Pons (tissue), 1 donor: Measurements from ENCODE around the gene SPAG4.

Experiments
- DNase-seq: peaks from one replicate; pipeline ENCODE4 v3.0.0-alpha.2; 2016; ENCODE audit warnings: low spot score

Gene SPAG4

DNA sequence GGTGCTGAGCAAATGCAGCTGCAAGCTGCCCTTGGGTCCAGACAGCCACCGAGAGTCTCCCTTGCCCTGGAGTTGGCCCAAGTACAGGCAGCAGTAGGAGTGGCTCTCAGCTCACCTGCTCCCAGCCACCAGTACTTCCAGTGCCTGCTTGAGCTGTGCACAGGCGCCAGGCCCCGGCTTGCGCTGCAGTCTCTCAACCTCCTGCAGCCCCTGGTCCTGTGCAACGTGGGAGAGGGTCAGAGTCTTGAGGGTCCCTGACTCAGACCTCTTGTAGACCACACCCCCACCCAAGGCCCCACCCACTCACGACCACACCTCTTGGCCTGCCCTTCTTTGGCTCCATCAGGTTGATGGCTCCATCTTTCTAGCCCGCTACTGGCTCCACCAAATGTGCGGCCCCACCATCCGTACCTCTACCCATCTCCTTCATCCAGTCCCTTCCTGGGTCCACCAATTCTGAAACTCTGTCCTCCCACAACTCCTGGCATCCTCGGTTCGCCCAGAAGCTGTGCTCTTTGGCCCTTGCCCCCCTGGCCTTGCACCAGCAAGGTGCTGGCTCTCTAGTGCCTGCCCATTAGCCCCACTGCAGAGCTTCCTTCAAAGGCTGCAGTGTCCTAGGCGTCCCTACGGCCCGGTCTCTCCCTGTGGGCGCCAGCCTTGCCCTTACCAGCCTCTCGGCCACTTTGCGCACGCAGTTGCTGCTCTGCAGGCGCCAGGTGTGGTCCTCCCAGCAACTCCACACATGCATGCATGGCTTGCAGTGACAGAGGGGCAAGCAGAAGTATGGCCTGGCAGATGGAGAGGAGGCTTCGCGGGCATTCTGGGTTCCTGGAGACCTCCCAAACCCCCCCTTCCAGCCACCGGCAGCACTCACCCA lies 16.5 kb upstream of the SPAG4 start:
- DNase-seq: no peak

DNA sequence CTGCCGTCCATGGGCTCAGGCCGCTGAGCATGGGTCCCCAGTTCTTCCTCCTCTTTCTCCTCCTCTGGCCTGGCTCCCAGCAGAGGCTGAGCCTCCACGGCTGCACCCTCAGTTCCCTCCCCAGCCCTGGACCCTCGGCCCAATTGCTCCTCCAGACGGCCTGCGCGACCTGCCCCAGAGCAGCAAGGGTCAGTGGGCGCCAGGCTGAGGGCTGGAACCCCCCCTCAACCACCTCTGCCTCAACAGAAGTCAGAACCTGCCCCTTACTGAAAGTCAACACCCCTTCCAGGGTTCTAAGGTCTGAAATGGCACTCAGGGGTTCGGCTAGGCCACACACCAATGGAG lies 15.9 kb upstream of the SPAG4 start:
- no peak for DNase-seq

DNA sequence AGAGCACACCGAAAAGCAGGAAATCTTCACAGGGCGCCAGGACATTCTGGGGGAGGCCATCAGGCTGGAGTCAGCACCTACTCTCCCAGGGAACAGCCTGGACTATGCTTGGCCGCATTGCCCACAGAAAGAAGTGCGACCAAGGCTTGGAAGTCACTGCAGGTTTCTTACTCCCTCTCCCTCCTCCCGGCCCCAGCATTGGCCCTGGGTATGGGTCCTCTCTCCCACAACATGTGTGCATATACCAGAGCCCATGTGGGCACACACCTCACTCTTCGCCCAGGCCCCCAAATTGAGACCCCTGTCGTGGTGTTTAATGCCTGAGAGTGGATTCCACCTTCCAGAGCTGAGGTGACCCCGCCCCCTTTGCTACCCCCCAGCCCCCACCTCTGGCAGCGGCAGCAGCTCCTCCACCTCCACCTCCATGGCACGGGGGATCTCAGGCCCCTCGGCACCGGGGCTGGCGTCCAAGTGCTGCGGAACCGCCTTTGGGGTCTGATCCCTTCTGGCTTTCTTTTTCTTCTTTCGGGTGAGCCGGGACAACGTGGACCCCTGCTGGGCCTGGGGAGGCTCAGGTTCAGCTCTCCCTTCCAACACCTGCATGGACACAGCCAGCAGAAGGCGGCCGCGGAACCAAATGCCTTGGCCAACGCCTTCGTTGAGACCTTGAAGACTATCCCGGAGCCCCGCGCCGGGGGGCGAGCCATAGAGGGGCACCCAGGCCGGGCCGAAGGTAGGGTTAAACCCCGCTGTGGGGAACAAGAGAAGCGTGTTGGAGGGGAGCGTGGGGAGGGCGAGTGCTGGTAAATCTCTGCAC lies 15.2 kb upstream of the SPAG4 start:
- DNase-seq: no peak

DNA sequence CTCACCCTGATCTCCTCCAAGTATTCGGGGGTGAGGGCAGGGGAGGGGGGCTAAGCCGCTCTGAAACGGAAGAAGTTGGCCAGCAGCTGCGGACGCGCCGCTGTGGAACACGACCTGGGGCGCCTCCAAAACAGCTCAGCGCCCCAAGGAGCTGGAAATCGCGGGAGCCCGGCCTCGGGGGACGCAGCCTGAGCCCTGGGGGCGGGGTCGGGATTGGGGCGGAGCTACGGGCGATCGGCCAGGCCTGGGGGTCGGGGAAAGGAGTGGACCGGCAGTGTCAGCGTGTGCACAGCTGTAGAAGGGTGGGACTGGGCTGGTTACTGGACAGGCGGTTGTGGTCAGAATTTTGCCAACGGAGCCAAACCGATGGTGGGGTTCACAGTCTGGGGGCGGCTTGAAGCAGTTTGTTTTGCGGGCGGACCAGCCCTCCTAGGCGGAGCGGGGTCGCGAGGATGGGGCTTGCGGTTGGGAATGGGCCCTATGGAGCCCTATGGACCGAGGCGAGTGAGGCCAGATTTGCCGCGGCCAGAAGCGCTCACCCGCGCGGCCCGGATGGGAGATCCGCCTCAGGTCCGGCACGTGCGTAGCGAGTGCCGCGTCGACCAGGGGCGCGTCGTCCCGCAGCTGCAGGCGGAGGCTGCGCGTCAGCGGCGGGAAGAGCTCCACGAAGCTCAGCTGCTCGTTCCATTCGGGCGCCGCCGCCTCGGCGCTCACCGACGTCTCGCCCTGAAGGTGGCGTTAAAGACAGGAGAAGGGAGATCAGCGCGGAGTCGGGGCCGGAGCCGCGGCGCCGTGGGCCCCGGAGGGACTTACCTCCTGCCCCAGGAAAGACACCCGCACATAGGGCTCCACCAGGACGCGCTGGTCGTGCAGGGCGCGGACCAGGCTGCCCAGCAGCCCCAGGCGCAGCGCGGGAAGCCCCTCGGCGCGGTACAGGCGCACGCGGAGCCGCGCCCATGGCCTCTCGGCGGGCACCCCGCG lies 14.3 kb upstream of the SPAG4 start:
- no peak for DNase-seq

DNA sequence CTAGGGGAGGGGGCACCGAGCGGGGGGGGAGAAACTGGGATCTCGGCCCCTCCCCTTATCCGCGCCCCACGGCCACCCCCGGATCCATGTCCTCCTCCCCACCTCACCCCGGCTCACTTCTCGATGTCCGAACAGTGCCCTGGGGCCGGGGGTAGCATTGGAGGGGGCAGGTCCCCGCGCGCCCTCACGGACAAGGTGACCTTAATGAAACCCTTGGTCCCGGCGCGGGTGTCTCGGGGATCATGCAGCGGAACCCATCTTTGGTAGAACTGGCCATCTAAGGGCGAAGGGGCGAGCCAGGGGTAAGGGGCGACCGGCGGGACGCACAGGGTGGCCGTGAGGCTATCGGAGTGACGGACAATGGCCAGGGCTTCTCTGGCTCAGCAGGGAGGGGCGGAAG lies 13.6 kb upstream of the SPAG4 start:
- no peak for DNase-seq

DNA sequence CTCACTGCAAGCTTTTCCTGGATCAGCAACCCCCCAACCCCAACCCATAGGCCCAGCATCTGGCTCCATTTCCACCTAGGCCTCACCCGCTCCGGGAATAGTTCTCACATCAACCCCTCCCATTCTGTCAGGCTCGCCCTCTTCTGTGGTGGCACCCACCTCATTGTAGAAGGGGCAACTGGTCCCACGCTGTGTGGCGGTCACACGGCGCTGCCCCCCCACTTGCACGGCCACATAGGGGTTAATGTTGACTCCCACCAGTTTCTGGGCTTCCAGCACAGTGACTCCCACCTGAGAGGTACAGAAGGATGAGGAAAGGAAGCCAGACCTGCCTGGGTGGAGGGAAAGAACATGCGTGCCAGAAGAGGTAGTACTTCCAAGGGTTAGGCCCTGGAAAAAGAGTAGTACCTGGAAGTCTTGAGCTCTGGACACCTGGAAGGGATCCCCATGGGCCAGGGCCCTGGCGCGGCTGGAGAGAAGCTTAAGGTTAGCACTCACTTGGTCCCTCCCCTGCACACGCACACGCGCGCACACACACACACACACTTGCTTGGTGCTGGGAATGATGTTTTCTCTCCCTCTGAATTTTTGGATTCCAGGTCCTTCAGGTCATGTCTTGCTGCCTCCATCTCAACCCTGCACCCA lies 12.7 kb upstream of the SPAG4 start:
- DNase-seq: no peak

DNA sequence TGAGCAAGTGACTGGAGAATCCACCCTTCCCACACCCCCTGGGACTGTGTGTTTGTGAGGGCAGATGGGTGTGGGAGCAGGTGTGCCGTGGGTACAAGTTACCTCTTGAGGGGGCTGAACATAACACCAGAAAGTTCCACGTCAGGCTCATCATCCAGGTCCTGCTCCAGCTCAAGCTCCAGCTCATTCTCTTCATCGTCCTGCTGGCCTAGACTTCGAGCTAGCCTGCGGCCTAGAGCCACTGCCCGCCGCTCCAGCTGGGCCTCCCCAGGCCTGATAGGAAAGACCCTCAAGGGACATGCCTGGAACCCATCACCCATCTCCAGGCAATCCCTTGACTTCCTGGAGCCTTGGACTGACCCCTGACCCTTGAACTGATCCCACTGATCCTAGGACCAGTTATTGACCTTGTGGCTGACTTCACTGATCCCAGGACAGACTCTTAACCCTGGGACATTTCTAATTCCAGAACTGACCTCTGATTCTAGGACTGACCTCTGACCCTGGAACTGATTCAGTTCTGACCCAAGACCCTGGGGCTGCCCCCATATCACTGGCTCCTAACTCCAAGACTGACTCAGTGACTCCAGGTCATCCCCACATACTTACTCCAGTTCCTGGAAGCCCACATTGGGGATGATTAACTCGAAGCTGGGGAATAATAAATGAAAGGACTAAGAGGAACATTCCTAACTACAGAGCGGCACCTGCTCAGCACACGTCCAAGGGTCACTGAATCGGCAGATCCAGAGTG lies 11.8 kb upstream of the SPAG4 start:
- no peak for DNase-seq

DNA sequence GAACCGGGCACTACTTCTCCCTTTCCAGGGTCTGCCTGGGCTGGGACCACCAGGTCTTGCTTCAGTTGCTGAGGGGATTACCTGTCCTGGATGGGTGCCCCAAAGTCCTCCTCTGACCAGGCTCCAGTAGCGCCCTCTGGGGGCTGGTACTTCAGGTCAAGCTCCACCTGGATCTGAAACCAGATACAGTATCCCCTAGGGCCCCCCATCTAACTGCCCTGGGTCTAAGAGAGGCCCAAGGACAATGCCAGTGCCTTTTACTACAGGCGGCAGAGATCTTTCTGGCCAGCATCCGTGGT lies 11.2 kb upstream of the SPAG4 start:
- no peak for DNase-seq

DNA sequence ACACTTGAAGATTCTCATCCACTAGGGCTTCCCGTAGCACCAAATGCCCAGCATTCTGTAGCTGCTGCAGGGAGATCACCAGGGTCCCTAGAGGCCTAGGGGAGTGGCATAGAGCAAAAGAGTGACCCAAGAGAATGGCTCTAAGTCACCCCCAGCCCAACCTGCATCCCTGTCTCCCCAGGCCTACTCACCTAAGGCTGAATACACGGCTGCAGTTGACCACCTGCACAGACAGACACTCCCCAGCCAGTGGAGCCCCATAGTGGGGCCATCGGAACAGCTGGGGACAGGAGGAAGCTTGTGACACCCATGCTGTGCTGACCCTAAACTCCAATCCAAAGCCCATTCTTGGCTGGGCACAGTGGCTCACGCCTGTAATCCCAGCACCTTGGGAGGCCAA lies 9.5 kb upstream of the SPAG4 start:
- DNase-seq: no peak

DNA sequence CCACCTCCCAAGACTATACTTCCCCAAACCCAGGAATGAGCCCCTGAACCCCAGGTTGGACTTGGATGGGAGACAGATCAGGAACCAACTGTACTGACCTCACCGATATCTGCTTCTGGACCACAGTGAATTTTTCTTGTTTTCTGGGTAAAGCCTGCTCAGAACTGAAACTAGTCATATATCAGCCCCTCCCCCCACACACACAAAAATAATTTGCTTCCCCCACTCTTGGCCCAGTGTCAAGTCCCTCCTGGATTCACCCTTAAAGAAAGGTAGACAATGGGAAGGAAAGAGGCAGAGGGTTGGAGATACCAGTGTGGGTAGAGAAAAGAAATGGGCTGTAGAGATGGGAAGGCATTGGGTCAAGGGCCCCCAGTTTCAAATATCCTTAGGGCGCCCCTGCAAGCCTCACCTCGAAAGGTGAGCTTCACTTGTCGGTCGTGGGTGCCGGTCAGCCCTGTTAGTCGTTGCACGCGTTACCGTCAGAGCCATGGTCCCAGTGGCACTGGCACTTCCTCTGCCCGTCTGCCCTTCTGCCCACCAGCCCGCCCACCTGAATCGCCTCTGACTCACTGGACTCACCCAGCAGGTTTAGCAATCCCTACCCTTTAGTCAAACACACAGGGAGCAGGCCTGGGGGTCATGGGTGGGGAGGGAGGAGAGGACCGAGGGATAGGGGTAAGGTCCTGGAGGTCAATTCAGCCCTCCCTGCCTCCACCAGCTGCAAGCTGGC lies 8.5 kb upstream of the SPAG4 start:
- DNase-seq: no peak

DNA sequence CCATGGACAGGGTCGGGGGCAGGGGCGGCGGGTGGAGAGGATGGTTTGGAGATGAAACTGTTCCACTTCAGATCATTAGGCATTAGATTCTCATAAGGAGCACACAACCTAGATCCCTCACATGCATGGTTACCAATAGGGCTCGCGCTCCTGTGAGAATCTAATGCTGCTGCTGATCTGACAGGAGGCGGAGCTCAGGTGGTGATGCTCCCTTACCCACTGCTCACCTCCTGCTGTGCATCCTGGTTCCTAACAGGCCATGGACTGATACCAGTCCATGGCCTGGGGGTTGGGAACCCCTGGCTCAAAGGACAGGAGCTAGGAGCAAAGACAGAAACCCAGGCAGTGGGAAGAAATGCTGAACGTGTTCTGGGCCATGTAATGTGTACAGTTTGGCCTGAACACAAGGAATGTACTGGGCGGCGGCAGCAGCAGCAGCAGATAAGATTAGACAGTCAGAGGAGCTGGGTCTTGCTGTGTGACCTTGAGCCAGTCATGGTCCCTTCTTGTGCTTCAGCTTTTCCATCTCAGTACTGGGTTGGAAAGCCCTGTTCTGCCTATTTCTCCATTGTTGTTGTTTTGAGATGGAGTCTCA lies 4.7 kb upstream of the SPAG4 start:
- DNase-seq: no peak

DNA sequence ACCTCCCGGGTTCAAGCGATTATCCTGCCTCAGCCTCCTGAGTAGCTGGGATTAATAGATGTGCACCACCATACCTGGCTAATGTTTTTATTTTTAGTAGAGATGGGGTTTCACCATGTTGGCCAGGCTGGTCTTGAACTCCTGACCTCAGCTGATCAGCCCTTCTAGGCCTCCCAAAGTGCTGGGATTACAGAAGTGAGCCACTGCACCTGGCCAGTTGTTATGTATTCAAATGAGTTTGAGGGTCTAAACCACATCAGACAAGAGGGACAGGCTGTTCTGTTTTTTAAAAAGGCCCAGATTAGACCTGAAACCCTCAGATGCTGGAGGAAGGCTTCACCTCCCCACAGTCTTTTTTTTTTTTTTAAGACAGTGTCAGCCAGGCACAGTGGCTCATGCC lies 4.1 kb upstream of the SPAG4 start:
- no peak for DNase-seq

DNA sequence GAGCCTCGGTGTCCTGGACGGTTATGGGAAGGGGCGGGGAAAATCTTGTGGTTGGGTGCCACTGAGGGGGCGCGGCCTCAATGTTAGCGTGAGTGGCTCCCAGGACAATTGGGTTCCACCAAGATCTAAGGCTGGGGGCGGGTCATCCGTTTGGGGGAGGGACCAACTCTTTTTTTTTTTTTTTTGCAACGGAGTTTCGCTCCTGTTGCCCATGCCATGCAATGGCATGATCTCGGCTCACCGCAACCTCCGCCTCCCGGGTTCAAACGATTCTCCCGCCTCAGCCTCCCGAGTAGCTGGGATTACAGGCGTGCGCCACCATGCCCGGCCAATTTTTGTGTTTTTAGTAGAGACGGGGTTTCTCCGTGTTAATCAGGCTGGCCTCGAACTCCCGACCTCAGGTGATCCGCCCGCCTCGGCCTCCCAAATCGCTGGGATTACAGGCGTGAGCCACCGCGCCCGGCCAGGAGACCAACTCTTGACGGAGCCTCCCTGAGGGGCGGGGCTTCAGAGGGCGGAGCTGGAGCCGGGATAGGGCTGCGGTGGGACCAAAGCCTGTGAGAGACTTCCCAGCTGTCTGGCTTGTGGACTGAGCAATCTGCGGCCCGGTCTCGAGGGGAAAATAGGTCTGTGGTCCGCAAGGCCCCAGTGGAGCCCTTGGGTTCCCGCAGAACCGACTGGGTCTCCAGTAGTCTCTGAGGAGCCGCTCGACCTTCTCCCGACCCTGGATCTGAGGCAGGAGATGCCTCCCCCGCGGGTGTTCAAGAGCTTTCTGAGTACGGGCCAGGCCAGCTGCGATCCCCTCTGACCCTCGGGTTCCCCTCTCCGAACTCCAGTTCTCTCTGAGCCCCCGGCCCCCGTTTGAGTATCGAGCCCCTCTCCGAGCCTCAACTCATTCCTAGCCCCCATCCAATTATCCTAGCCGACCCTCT lies 1.1 kb downstream of the SPAG4 start:
- DNase-seq: peak; percentile 53

DNA sequence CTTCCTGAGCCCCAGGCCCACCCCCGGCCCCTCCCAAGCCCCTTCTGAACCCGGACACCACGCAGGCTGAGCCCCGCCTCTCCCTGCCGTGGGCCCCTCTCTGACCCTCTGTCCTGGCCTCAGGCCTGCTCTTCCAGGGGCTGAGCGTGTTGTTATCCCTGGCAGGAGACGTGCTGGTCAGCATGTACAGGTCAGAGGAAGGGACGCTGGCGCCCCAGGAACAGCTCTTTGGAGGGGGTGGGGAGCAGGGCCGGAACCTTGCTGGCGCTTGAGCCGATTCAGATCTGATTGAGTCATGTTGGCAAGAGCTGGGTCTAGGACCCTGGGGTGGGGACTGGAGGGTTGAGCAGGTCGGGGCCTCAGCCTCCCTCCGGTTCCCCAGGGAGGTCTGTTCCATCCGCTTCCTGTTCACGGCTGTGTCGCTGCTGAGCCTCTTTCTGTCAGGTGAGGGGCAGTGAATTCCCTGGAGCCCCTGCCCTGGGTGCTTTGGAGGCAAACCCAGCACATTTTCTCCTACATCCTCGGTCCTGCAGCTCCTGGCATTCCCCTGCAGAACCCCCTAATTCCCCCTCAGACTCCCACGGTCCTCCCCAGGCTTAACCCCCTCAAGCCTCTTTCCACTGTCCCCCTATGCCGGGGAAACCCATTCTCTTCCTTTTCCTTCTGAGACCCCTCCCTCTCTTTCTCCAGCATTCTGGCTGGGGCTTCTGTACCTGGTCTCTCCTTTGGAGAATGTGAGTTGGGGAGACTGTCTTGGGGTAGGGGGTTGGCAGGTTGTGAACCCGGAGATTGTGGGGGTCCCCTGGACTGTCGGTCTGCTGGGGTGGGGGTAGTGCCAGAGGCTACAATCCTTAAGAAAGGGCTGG lies 2.0 kb downstream of the SPAG4 start:
- no peak for DNase-seq

DNA sequence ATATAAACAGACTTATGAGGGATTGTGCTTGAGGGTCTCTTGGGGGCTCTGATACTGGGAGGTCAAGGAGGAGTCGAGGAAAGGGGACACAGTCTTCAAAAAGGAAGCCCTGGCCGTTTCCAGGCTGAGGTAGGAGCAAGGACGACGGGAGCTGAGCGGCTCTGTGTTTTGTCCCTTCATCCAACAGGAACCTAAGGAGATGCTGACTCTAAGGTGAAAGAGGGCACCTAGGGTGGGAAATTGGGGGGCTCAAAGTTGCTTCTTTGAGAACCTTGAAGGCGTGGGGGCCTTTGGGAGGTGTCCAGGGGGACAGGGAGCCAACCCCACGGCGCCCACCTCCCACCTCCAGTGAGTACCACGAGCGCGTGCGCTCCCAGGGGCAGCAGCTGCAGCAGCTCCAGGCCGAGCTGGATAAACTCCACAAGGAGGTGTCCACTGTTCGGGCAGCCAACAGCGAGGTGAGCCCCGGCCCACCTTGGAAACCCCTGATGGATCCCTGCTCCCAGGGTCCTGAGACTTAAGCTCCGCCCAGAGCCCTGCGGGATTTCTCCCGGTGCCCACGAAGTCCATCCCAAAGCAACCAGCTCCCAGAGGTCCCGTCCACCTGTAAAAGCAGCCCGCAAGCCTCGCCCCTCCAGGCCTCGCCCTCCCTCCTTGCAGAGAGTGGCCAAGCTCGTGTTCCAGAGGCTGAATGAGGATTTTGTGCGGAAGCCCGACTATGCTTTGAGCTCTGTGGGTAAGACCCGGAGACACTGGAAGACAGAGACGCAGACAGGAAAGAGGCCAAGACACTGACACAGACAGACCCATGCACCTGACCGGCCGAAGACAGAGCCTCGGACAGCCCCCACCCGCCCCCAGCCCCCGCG lies 2.9 kb downstream of the SPAG4 start:
- no peak for DNase-seq

DNA sequence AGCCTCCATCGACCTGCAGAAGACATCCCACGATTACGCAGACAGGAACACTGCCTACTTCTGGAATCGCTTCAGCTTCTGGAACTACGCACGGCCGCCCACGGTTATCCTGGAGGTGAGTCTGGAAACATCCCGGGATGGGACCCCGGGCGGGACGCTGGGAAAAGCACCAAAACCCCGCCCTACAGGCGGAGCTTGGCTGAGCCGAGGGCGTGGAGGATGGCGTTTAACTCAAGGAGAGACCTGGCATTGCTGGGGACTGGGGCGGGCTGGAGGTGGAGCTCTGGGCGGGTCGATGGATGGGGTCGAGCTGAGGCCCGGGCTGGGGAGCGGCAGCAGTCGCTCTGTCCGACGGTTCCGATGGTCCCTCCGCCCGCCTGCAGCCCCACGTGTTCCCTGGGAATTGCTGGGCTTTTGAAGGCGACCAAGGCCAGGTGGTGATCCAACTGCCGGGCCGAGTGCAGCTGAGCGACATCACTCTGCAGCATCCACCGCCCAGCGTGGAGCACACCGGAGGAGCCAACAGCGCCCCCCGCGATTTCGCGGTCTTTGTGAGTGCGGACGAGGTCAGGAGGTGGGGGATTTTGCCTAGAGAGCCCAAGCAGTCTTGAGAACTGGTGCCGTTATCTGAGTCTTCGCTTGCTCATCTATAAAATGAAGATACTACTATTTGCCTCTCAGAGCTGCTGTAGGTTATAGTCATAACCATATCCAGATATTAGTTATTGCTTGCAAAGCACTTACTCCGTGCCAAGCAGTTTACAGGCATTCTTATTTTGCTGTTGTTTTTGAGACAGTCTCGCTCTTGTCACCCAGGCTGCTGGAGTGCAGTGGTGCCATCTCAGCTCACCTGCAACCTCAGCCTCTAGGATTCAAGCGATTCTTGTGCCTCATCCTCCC lies 3.8 kb downstream of the SPAG4 start:
- peak; percentile 39 for DNase-seq
